IPS DF 19.7 (cell line): ENCODE measurements around the gene GALE.
"Not testable (repeated sequence)": the region's sequence is repeated elsewhere in the genome, so short reads cannot be mapped to it uniquely, and the experiment has no call there.

Experiments used
- DNase-seq: peaks from one replicate; pipeline ENCODE4 v3.0.0-alpha.2; 2013; ENCODE audit warnings: low read depth, low spot score

The GALE gene

GRCh38 chr1:23792151-23792945, 8.2 kb downstream of the GALE start:
- no peak for DNase-seq

DNA sequence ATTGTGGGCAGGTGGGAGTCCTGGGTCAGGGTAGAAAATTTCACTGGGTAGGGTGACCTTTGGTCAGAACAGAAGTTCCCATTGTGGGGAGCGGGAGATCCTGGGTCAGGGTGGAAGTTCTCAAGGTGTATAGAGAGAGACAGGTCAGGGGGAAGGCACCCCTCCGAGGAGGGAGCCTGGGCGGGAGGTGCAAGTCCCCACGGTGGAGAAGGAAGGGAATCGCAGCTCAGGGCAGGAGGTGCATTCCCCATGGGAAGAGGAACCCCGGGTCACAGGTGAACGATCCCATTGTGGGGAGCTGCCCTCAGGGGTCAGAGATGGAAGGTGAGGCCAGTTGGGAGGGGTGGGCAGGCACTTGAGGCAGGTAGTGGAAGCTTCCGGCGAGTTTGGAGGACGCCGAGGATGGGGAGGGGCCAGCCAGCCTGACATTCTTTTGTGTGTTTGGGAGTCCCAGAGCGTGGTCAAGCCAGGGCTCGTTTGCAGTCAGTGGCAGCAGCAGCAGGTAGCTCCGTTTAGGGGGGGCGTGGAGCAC, 9.0 kb downstream of the GALE start:
- DNase-seq = no peak

DNA sequence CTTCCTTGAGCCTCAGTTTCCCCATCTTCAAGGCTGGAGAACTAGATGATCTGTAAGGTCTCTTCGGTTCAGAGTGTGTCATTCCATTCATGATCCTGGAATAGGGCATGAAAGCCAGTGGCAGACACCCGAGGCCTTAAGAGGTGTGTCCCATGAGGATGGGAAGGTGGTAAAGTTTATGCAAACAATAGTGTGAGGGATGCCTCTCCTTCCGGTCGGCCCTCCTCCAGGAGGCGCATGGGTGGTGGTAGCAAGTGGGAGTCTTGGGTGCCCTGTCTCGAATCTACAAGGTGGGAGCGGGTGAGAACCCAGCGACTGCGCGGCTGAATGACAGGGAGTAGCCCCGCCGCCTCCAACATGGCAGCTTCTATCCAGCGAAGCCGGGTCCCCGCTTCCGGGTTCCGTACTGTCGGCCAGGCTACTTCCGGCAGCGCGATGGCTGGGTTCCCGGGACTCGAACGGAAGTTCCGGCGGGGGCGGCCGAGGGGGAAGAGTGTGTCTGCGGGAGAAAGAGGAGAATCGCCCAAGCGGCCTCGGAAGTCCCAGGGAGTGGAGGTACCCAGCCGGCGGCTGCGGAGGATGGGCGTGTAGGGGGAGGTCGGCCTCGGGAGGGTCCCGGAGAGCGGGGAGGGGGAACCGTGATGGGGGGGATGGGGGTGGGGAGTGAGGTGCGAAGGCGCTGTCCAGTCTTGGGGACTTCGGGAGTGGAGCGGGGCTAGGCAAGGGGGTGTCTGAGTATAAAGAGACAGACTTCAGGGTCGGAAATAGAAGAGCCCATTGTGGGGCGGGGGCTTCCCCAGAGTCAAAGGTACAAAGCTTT, 9.6 kb downstream of the GALE start, which contains the start of gene LYPLA2:
LYPLA2 (plus strand) TSS at position 450 of the 820 bp plus-strand sequence. CDS start 1,538 bp downstream, outside the sequence.
- DNase-seq = no peak

DNA sequence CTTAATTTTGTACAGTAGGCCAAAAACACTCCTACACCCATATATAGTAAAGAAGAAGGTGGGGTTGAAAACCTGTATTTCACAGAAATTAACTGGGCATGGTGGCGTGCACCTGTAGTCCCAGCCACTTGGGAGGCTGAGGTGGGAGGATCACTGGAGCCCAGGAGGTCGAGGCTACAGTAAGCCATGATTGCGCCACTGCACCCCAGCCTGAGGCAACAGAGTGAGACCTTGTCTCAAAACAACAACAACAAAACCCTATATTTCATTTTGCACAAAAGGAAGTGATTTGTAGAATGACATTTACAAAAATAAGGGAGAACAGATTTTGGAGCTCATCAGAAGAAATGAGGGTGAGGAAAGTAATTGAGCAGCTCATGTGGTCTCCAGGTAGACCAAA, 11.9 kb downstream of the GALE start:
- DNase-seq = no peak

- DNase-seq = no peak
These were observed 12.9 kb downstream of the GALE start for GRCh38 chr1:23787701-23788100.

- DNase-seq = no peak
These were observed 15.7 kb downstream of the GALE start for GRCh38 chr1:23784846-23785245.

- not testable (repeated sequence) for DNase-seq
These were observed 17.4 kb downstream of the GALE start for GRCh38 chr1:23783141-23783540.

DNA sequence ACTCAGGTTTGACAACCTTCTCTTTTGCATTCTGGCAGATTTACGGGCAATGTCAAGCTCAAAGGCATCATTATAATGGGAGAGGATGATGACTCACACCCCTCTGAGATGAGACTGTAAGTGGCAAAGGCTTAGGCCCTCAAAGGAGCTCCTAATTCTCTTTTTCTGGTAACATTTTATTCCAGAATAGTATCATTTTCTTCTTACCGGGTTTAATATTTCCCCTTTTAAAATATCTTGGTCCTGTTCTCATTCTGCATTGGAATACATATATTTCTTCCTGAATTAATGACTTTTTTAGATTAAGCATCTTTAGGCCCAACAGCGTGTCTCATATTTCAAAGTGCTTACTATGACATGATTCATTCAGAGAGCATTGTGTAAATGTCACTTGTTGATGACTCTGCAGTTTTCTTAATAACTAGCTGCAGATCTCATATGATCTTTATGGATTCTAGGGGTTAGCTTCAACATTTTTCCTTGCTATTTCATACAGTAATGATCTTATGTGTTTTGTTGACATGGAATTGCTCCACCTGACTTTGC, 20.7 kb downstream of the GALE start:
- DNase-seq = no peak

GRCh38 chr1:23777979-23778814, 22.4 kb downstream of the GALE start, which contains the start of gene PITHD1:
PITHD1 (plus strand) TSS chr1:23778418; CDS start chr1:23778516, 98 bp downstream.
- DNase-seq = no peak

- no peak for DNase-seq
These were observed 24.3 kb downstream of the GALE start for GRCh38 chr1:23776217-23776616.

GRCh38 chr1:23774174-23774880, 26.2 kb downstream of the GALE start:
- DNase-seq = no peak

- DNase-seq = no peak
These were observed 27.7 kb downstream of the GALE start for GRCh38 chr1:23772854-23773242.

- DNase-seq = no peak
These were observed 28.3 kb downstream of the GALE start for GRCh38 chr1:23772049-23772853.

GRCh38 chr1:23768733-23769132, 31.8 kb downstream of the GALE start:
- no peak for DNase-seq

DNA sequence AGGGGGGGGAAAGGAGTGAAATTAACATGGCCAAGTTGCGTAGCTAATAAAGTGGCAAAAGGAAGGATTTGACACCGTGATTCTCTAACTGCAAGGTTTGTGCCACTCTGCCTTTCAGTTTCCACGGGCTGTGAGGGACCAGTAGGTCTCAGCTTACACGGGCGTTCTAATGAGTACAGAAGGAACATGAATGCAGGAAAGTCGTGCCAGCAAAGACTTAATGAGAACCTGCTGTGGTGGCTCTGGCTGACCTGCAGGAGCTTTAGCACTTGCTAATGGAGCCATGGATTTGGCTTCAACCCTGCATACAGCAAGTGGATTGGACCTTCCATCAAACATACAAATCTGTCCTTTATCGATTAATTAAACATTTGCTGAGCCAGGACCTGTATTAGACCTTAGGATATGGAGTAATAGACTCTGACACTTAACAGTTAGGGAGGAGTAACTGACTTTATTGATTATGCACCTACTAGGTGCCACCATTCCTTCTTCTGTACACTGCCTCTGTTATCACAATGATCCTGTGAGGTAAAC, 37.4 kb downstream of the GALE start:
- no peak for DNase-seq

GRCh38 chr1:23759277-23759676, 41.3 kb downstream of the GALE start:
- DNase-seq = no peak

- no peak for DNase-seq
These were observed 42.7 kb downstream of the GALE start for GRCh38 chr1:23757812-23758211.

DNA sequence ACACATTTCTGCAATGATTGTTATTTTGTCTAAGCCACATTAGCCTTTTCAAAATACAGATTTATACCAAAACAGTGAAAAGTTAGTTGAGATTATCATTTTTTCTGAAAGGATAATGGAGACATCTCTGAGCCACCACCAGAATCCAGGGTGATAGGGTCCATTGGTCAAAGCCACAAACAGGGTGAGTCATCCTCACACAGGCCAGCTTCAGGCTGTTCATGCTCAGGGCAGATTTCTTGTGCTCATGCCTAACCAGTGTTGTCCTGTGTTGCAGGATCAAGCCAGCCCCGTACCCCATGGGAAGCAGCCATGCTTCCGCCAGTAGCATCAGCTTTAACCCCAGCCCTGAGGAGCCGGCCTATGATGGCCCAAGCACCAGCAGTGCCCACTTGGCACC, 43.9 kb downstream of the GALE start:
- no peak for DNase-seq

DNA sequence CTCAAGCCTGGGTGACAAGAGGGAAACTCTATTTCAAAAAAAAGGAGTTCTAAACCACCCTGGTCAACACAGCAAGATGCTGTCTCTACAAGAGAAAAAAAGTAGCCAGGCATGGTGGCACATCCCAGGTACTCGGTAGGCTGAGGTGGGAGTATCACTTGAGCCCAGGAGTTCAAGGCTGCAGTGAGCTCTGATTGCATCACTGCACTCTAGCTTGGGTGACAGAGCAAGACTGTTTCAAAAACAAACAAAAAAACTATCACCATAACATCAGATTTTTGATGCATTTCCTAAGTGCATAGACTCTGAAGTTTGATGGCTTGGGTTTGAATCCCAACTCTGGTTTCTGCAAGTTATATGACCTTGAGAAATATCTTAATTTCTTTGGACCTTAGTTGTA, 47.6 kb downstream of the GALE start:
- DNase-seq = no peak

DNA sequence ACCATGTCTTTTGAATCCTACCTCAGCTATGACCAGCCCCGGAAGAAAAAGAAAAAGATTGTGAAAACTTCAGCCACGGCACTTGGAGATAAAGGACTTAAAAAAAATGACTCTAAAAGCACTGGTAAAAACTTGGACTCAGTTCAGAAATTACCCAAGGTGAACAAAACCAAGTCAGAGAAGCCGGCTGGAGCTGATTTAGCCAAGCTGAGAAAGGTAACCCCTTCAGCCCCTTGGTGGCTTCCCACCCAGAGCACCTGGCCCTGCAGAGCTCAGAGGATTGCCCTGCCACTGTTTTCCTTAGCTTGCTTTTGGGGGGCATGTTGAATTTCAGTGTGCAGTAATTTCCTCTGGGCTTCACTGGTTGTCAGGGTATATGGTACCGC, 48.7 kb downstream of the GALE start:
- no peak for DNase-seq
